DOHH2 (cell line): Measurements from ENCODE around the gene VANGL2.

Source experiments
- H3F3A ChIP-seq: fragments of 200-600 bp; sonication (generic), shearing (Covaris generic); 2 replicates; pipeline ENCODE4 v1.6.0; 2016; ENCODE audit warnings: antibody characterized with exemption, mild to moderate bottlenecking; ENCODE audit not compliant: control insufficient read depth, insufficient read depth
- H3K27ac ChIP-seq: fragments of 200-600 bp; sonication (generic); 2 replicates; pipeline ENCODE4 v1.5.1; 2014; ENCODE audit warnings: low read depth, mild to moderate bottlenecking, low read length, moderate library complexity
- H3K27me3 ChIP-seq: fragments of 200-600 bp; sonication (generic); 2 replicates; pipeline ENCODE4 v1.6.1; 2014; ENCODE audit warnings: mild to moderate bottlenecking, low read length, mixed read lengths; ENCODE audit not compliant: control insufficient read depth
- H3K36me3 ChIP-seq: fragments of 200-600 bp; sonication (generic); 2 replicates; pipeline ENCODE4 v1.6.1; 2014; ENCODE audit warnings: mild to moderate bottlenecking, low read length, moderate library complexity, mixed read lengths; ENCODE audit not compliant: control insufficient read depth
- H3K4me1 ChIP-seq: fragments of 200-600 bp; sonication (generic); 2 replicates; pipeline ENCODE4 v1.6.1; 2014; ENCODE audit warnings: mild to moderate bottlenecking, low read length, mixed read lengths; ENCODE audit not compliant: control insufficient read depth
- H3K4me2 ChIP-seq: fragments of 200-600 bp; sonication (generic); 2 replicates; pipeline ENCODE4 v1.6.0; 2014; ENCODE audit warnings: mild to moderate bottlenecking, low read length, moderate library complexity
- H3K4me3 ChIP-seq: fragments of 200-600 bp; sonication (generic); 2 replicates; pipeline ENCODE4 v1.5.1; 2014; ENCODE audit warnings: mild to moderate bottlenecking, low read length, mixed read lengths
- H3K79me2 ChIP-seq: fragments of 200-600 bp; sonication (generic); 2 replicates; pipeline ENCODE4 v1.6.1; 2014; ENCODE audit warnings: mild to moderate bottlenecking, low read length, mixed read lengths; ENCODE audit not compliant: control insufficient read depth
- H3K9me2 ChIP-seq: fragments of 200-600 bp; sonication (generic); replicated peaks from 2 replicates; pipeline ENCODE4 v1.6.1; 2014; ENCODE audit warnings: mild to moderate bottlenecking, low read length, mixed read lengths; ENCODE audit not compliant: control insufficient read depth
- H3K9me3 ChIP-seq: fragments of 200-600 bp; sonication (generic); 2 replicates; pipeline ENCODE4 v1.6.1; 2014; ENCODE audit warnings: antibody characterized with exemption, low read length, mixed read lengths; ENCODE audit not compliant: control insufficient read depth, insufficient read depth
- H4K20me1 ChIP-seq: fragments of 200-600 bp; sonication (generic); 2 replicates; pipeline ENCODE4 v1.6.0; 2014; ENCODE audit warnings: low read depth, mild to moderate bottlenecking, antibody characterized with exemption, low read length, moderate library complexity; ENCODE audit not compliant: control insufficient read depth, insufficient read depth
- EZH2phosphoT487 ChIP-seq: fragments of 200-600 bp; sonication (generic); IDR thresholded peaks from 2 replicates; pipeline ENCODE4 v1.6.1; 2017; ENCODE audit warnings: borderline replicate concordance, mild to moderate bottlenecking, antibody characterized with exemption, low read length, moderate library complexity, mixed read lengths
- TF ChIP-seq, protein P1 (sequence below): fragments of 200-600 bp; sonication (generic); IDR thresholded peaks from one replicate; pipeline ENCODE4 v1.5.1; 2014; ENCODE audit warnings: antibody characterized with exemption, mild to moderate bottlenecking, low read depth, low read length; ENCODE audit not compliant: poor library complexity, severe bottlenecking

Gene VANGL2

DNA sequence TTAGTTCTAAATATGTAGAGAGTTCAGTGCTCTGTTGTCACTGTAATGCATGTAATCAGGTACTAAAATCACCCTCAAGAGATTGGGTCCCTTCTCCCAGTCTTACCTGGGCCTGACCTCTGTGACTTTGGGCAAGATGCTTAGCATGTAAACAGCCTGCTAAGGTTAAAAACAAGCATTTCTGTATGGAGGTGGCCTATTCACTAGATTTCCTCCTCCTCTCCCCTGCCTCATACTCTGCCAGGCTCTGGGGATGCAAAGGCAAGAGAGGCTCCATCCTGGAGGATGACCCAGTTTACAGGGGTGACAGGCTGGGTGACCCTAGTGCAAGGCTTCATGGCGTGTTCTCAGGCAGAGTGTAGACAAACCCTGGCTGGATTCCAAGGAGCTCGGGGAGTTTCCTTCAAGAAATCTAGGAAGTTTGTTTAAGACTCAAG lies 28.8 kb downstream of the VANGL2 start:
- peak overlapping the region; percentile 65 for H3K4me2 ChIP-seq
- H3F3A ChIP-seq, result peaks cover 32% of the 10 kb centered on the region
- H3K4me1 ChIP-seq, result peaks cover 58% of the 10 kb centered on the region
- H4K20me1 ChIP-seq, result no peaks in the 10 kb centered on the region
- H3K79me2 ChIP-seq, result no peaks in the 10 kb centered on the region
- TF ChIP-seq EZH2phosphoT487, result no peak
- TF ChIP-seq, protein P1, sequence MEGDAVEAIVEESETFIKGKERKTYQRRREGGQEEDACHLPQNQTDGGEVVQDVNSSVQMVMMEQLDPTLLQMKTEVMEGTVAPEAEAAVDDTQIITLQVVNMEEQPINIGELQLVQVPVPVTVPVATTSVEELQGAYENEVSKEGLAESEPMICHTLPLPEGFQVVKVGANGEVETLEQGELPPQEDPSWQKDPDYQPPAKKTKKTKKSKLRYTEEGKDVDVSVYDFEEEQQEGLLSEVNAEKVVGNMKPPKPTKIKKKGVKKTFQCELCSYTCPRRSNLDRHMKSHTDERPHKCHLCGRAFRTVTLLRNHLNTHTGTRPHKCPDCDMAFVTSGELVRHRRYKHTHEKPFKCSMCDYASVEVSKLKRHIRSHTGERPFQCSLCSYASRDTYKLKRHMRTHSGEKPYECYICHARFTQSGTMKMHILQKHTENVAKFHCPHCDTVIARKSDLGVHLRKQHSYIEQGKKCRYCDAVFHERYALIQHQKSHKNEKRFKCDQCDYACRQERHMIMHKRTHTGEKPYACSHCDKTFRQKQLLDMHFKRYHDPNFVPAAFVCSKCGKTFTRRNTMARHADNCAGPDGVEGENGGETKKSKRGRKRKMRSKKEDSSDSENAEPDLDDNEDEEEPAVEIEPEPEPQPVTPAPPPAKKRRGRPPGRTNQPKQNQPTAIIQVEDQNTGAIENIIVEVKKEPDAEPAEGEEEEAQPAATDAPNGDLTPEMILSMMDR, result no peak
- peak overlapping the region; percentile 86 for H3K27ac ChIP-seq
- no peaks in the 10 kb centered on the region for H3K36me3 ChIP-seq
- peaks cover under 1% of the 10 kb centered on the region; the same call in 1 of the 2 replicates for H3K9me3 ChIP-seq
- H3K9me2 ChIP-seq, result no peaks in the 10 kb centered on the region
- no peaks in the 10 kb centered on the region for H3K27me3 ChIP-seq
- H3K4me3 ChIP-seq, result peak overlapping the region; percentile 45

DNA sequence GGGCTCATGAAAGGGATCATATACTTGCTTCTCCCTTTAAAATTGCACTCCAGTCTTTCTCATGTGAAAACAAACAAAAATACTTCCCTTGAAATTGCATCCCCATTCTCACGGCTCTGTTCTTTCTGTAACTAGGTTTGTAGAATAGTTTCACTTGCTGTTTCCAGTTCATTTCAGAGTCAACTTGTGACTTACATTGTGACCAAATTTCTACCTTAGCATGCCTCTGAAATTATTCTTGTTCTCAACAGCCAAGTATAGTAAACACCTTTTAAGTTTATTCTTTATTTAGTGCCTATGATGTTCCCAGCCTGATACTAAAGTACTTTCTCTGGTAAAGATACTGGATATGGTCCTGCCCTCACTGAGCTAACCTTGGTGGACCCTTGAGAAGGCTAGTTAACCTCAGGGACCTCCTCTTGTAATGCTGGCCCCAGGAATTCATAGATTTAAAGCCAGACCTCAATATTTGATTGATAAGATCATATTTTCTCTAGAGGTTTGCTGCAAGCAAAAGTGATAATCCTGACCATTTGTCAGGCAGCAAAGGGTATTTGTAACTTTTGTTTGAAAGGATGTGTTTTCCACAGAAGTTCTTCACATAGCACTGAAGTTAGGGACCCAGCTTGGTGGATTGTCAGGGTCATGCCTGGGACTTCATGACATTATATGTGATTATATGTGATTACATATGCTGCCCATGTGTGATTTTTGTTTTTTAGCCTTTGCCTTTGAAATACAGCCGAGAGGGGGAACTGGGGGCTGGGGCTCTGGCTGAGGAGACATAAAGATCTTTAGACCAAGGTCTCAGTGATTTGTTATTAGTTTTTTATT lies 29.6 kb downstream of the VANGL2 start:
- peak overlapping the region; percentile 65 for H3K4me2 ChIP-seq
- TF ChIP-seq, protein P1, result no peak
- TF ChIP-seq EZH2phosphoT487, result no peak
- no peaks in the 10 kb centered on the region for H3K36me3 ChIP-seq
- H3K4me3 ChIP-seq, result peak overlapping the region; percentile 45
- H4K20me1 ChIP-seq, result no peaks in the 10 kb centered on the region
- H3K4me1 ChIP-seq, result peaks cover 58% of the 10 kb centered on the region
- peak overlapping the region; percentile 86 for H3K27ac ChIP-seq
- peaks cover 32% of the 10 kb centered on the region for H3F3A ChIP-seq
- no peaks in the 10 kb centered on the region for H3K79me2 ChIP-seq
- no peaks in the 10 kb centered on the region for H3K27me3 ChIP-seq
- no peaks in the 10 kb centered on the region for H3K9me2 ChIP-seq
- H3K9me3 ChIP-seq, result peaks cover 6% of the 10 kb centered on the region; the same call in 1 of the 2 replicates

DNA sequence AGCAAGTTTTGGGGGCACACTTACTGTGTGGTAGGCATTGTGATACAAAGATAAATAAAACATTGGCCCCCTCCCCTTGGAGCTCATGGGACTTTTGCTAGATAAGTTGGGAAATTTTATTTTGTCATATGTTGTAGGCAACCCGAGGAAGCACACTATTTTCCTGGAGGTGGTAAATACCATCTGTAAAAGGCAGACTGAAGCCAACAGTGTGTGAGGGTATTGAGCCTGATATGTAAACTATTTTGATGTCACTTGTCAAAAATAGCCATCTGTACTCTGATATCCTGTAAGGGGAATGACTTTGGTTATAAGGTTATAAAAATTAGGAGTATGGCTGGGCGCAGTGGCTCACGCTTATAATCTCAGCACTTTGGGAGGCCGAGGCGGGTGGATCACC lies 30.6 kb downstream of the VANGL2 start:
- TF ChIP-seq, protein P1, result no peak
- no peak for TF ChIP-seq EZH2phosphoT487
- Histone ChIP-seq H3K9me2 (no peaks in the 10 kb centered on the region), H3K9me3 (peaks cover 7% of the 10 kb centered on the region; the same call in 1 of the 2 replicates), H3K79me2 (no peaks in the 10 kb centered on the region), H3K4me3 (peak overlapping the region; percentile 33), H4K20me1 (no peaks in the 10 kb centered on the region), H3K36me3 (no peaks in the 10 kb centered on the region), H3K27me3 (no peaks in the 10 kb centered on the region), H3K4me2 (peak overlapping the region; percentile 51), H3K4me1 (peaks cover 58% of the 10 kb centered on the region), H3F3A (peaks cover 32% of the 10 kb centered on the region), H3K27ac (peak overlapping the region; percentile 86)
